ENCODE measurements around the gene PIK3R5. TPM values are rescaled to one million over a fixed set of nuclear protein-coding genes. Genes with fewer than 3 reads are reported as not detected.
"Not testable (repeated sequence)": the region's sequence is repeated elsewhere in the genome, so short reads cannot be mapped to it uniquely, and the experiment has no call there.

PIK3R5 gene
- total and polyA plus RNA-seq, 3 donors from 2014 or later: 6.1 to 14.0 (median 7.4) TPM

DNA sequence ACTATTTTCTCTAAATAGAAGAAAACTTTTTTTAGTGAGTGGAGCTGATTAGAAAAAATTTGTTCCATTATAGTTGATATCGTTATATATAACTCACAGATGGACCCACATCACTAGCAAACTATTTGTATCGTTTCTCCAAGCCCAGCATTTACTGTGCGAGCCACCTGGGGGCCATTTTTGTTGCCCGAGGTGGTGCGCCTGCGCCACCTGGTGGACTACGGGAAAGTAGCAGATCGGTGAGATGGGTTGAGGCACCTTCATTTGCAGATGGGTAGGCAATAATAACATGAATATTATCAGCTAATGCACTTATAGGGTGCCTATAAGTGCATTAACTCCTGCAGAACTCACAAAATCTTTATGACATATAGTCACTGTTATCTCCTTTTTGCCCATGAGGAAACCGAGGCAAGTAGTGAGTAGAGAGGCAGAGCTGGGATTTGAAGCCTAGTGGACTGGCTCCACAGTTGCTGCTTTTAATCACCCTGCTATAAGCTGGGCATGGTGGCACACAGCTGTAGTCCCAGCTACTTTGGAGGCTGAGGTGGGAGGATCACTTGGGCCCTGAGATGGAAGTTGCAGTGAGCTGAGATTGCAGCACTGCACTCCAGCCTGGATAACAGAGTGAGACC lies 32.6 kb upstream of the PIK3R5 start:
- Histone ChIP-seq H3K4me3 (no peak overlapping the region), H3K27ac (no peak overlapping the region), H3K9me3 (no peaks in the 10 kb centered on the region), H3K36me3 (ENCODE audit: low read depth, missing control alignments) (no peaks in the 10 kb centered on the region), H3K27me3 (no peaks in the 10 kb centered on the region), H3K4me1 (no peaks in the 10 kb centered on the region)
- DNase-seq: peak; percentile 78
- 4 to 7% methylated on average over 9 of the region's 9 CpGs for WGBS, 2 donors
- TF ChIP-seq POLR2A (IDR thresholded peaks at IDR 0.05) (no peak), CTCF (IDR thresholded peaks at IDR 0.05) (peak; percentile 69 to 84 (median 81))
- intact Hi-C loops (cut with DNase I; ENCODE audit: low total_unique reads): loop anchor here (10.0 kb wide), 1 partner anchor 527 kb away; no protein-coding TSS in a partner anchor

- TF ChIP-seq CTCF (IDR thresholded peaks at IDR 0.05) (no peak), POLR2A (IDR thresholded peaks at IDR 0.05) (no peak)
- 32 to 51% methylated on average over 7 of the region's 7 CpGs for WGBS, 2 donors
- Histone ChIP-seq H3K27ac (no peak overlapping the region), H3K4me3 (no peak overlapping the region), H3K27me3 (no peaks in the 10 kb centered on the region), H3K36me3 (ENCODE audit: low read depth, missing control alignments) (no peaks in the 10 kb centered on the region), H3K9me3 (no peaks in the 10 kb centered on the region), H3K4me1 (no peaks in the 10 kb centered on the region)
- intact Hi-C loops (cut with DNase I; ENCODE audit: low total_unique reads): loop anchor here (10.0 kb wide), 1 partner anchor 529 kb away; no protein-coding TSS in a partner anchor
- DNase-seq: no peak
Observed at GRCh38 chr17:8995711-8996110, 30.2 kb upstream of the PIK3R5 start.

DNA sequence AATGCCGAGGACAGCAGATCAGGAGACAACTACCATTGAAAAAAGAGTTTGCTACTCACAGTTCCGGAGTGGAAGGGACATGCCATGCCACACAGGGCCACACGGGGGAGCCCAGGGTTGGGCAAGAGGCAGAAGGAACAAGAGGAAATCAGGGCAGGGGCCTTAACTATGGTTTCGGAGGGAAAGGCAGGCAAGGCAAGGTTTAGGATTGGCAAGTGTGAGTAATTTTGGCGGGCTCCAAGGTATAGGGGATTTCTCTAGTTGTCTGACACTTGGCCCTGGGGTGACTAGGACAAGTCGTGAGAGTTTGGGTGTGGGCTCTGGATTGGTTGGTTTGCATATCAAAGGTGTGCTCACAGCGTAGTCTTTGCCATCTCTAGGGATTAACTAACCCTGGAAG lies 28.8 kb upstream of the PIK3R5 start:
- Histone ChIP-seq H3K36me3 (ENCODE audit: low read depth, missing control alignments) (no peaks in the 10 kb centered on the region), H3K9me3 (no peaks in the 10 kb centered on the region), H3K27me3 (no peaks in the 10 kb centered on the region), H3K27ac (no peak overlapping the region), H3K4me1 (no peaks in the 10 kb centered on the region), H3K4me3 (no peak overlapping the region)
- peak; percentile 31 to 61 (median 49) for TF ChIP-seq CTCF (IDR thresholded peaks at IDR 0.05)
- no peak for TF ChIP-seq POLR2A (IDR thresholded peaks at IDR 0.05)
- peak; percentile 65 for DNase-seq
- WGBS, 2 donors: 79 to 83% methylated on average over 7 of the region's 7 CpGs
- intact Hi-C loops (cut with DNase I; ENCODE audit: low total_unique reads): loop anchor here (10.0 kb wide), 1 partner anchor 530 kb away; no protein-coding TSS in a partner anchor

DNA sequence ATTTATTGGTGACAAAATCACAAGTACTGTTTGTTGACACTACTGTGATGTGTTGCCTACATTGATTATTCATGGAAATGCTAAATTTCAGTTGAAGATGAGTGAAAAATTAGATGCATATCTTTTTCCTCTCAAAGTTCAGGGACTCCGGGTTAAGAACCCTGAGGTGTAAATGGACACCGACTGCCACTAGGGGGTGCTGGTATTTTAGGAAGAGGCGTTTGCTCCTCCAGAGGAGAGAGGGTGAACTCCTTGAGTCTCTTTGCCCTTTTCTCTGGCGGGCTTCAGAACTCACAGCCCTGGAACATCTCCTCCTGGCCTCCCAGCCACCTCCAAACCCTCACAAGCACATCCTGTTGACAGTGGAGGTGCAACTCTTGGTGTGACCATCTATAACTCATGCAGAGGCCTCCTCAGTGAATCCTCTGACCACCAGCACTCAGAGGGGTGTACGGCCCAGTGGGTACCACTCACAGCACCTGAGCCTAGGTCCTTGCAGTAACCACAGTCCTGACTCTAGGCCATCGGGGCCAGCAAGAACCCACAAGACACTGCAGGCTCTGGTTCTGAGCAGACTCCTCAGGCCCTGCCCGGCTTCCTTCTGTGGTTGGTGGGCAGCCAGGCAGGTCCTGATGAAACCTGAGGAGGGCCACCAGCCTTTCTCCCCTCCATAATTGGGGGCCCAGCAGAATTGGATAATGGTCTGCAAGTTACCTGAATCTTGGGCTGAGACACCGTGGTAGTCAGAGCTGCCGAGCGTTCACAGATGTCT lies 26.2 kb upstream of the PIK3R5 start:
- no peak overlapping the region for H3K27ac ChIP-seq
- TF ChIP-seq POLR2A (IDR thresholded peaks at IDR 0.05) (no peak), CTCF (IDR thresholded peaks at IDR 0.05) (peak; percentile 61 to 82 (median 70))
- DNase-seq: peak; percentile 78
- H3K27me3 ChIP-seq: no peaks in the 10 kb centered on the region
- H3K4me1 ChIP-seq: no peaks in the 10 kb centered on the region
- no peak overlapping the region for H3K4me3 ChIP-seq
- H3K36me3 ChIP-seq (ENCODE audit: low read depth, missing control alignments): no peaks in the 10 kb centered on the region
- no peaks in the 10 kb centered on the region for H3K9me3 ChIP-seq
- WGBS, 2 donors: 42 to 62% methylated on average over 6 to 10 of the region's 10 CpGs
- intact Hi-C loops (cut with DNase I; ENCODE audit: low total_unique reads): loop anchor here (10.0 kb wide), 1 partner anchor 533 kb away; no protein-coding TSS in a partner anchor

GRCh38 chr17:8988263-8988935 lies 22.9 kb upstream of the PIK3R5 start:
- H3K4me1 ChIP-seq; intact Hi-C loops (cut with DNase I; ENCODE audit: low total_unique reads); H3K4me3 ChIP-seq; H3K9me3 ChIP-seq; H3K27me3 ChIP-seq; H3K27ac ChIP-seq; DNase-seq; H3K36me3 ChIP-seq (ENCODE audit: low read depth, missing control alignments): not testable (repeated sequence)
- WGBS, 2 donors: 50 to 70% methylated on average over 2 of the region's 2 CpGs
